Fibroblast of lung (primary cell): ENCODE results near the gene PTPRQ. TPM values are rescaled to one million over a fixed set of nuclear protein-coding genes. Genes with fewer than 3 reads are reported as not detected.
"Not testable (repeated sequence)": the region's sequence is repeated elsewhere in the genome, so short reads cannot be mapped to it uniquely, and the experiment has no call there.

Source experiments
- DNase-seq, 2 donors: peaks; one replicate each; pipeline versions ENCODE4 v3.0.0 to v3.0.0-alpha.2; 2010; ENCODE audit warnings: low read depth in 2 of 2
- H2AFZ ChIP-seq: 2 replicates; pipeline ENCODE4 v1.5.1; 2012; ENCODE audit warnings: low read length, control low read depth, inconsistent platforms
- H3K27ac ChIP-seq: 2 replicates; pipeline ENCODE4 v1.5.1; 2011; ENCODE audit warnings: low read length, control low read depth; ENCODE audit not compliant: insufficient read depth
- H3K27me3 ChIP-seq: 2 replicates; pipeline ENCODE4 v1.5.1; 2011; ENCODE audit warnings: mild to moderate bottlenecking, low read length; ENCODE audit not compliant: control insufficient read depth, insufficient read depth
- H3K36me3 ChIP-seq: 2 replicates; pipeline ENCODE4 v1.5.1; 2011; ENCODE audit warnings: low read length; ENCODE audit not compliant: control insufficient read depth, insufficient read depth
- H3K4me1 ChIP-seq: 2 replicates; pipeline ENCODE4 v1.5.1; 2011; ENCODE audit warnings: low read length; ENCODE audit not compliant: control insufficient read depth, insufficient read depth; ENCODE audit errors: extremely low read depth
- H3K4me2 ChIP-seq: 2 replicates; pipeline ENCODE4 v1.5.1; 2011; ENCODE audit warnings: low read length, control low read depth; ENCODE audit not compliant: insufficient read depth; ENCODE audit errors: extremely low read depth
- H3K4me3 ChIP-seq, 4 experiments: fragments of 200-600 bp in 1 of 4; sonication (generic) in 1 of 4; replicated peaks in 1 of 4; 2 replicates each; pipeline ENCODE4 v1.5.1; 2011 to 2016; ENCODE audit warnings: low read length in 4 of 4, low read depth in 3 of 4, mild to moderate bottlenecking in 3 of 4, control low read depth in 2 of 4, inconsistent platforms in 1 of 4, mixed read lengths in 1 of 4; ENCODE audit not compliant: insufficient read depth in 1 of 4; ENCODE audit errors: control extremely low read depth in 1 of 4
- H3K79me2 ChIP-seq: 2 replicates; pipeline ENCODE4 v1.5.1; 2012; ENCODE audit warnings: mild to moderate bottlenecking, low read length, inconsistent platforms; ENCODE audit not compliant: control insufficient read depth, insufficient read depth
- H3K9ac ChIP-seq: 2 replicates; pipeline ENCODE4 v1.5.1; 2011; ENCODE audit warnings: mild to moderate bottlenecking, low read length, control low read depth; ENCODE audit not compliant: insufficient read depth
- H3K9me3 ChIP-seq: 2 replicates; pipeline ENCODE4 v1.5.1; 2012; ENCODE audit warnings: low read depth, low read length; ENCODE audit not compliant: control insufficient read depth, insufficient read depth
- H4K20me1 ChIP-seq: 2 replicates; pipeline ENCODE4 v1.5.1; 2011; ENCODE audit warnings: low read length; ENCODE audit not compliant: control insufficient read depth, insufficient read depth; ENCODE audit errors: extremely low read depth
- CTCF ChIP-seq, 2 donors: IDR thresholded peaks in 1 of 2; conservative IDR thresholded peaks in 1 of 2; 1 replicate in 1 of 2; 2 replicates in 1 of 2; pipeline ENCODE4 v1.5.1; 2011 to 2012; ENCODE audit warnings: low read length in 2 of 2, control low read depth in 1 of 2, inconsistent platforms in 1 of 2, low read depth in 1 of 2, mild to moderate bottlenecking in 1 of 2
- EZH2 ChIP-seq: IDR thresholded peaks from 2 replicates; pipeline ENCODE4 v1.5.1; 2012; ENCODE audit warnings: low read length, control low read depth, mild to moderate bottlenecking; ENCODE audit errors: missing control alignments
- polyA plus RNA-seq, 2 donors: library from polyadenylated mRNA; depleted of rRNA in 1 of 2; stranded (reverse) in 1 of 2; unstranded in 1 of 2; fragments of >200 nt; gene quantifications; 2 replicates each; pipeline ENCODE4 v1.2.1, GENCODE V29; 2011 to 2012; ENCODE audit warnings: missing spikeins in 1 of 2
- total RNA-seq: library from RNA; depleted of rRNA; stranded (reverse); fragments of >200 nt; gene quantifications from 2 replicates; pipeline ENCODE4 v1.2.1, GENCODE V29; 2014

PTPRQ gene
- total and polyA plus RNA-seq, 2 donors (not counting 1 experiment from before 2014, with no cell fraction given) = 1.3 to 7.7 TPM

- Histone ChIP-seq H3K27me3 (no peaks in the 10 kb centered on the region), H4K20me1 (no peaks in the 10 kb centered on the region), H3K27ac (no peak overlapping the region), H3K4me1 (no peaks in the 10 kb centered on the region), H3K9me3 (no peaks in the 10 kb centered on the region), H2AFZ (no peak overlapping the region), H3K36me3 (no peaks in the 10 kb centered on the region), H3K4me3 (no peak overlapping the region), H3K79me2 (no peaks in the 10 kb centered on the region), H3K9ac (no peak overlapping the region), H3K4me2 (no peak overlapping the region)
- no peak for TF ChIP-seq CTCF (conservative IDR thresholded peaks at IDR 0.05 in 1 of 2, IDR thresholded peaks at IDR 0.05 in 1 of 2; ENCODE audit: low read depth in 1 of 2, low read length in 2 of 2)
- no peak for TF ChIP-seq EZH2
- no peak for DNase-seq
Measured at GRCh38 chr12:80662586-80662985, 218.6 kb downstream of the PTPRQ start.

- Histone ChIP-seq H3K36me3 (no peaks in the 10 kb centered on the region), H3K4me1 (no peaks in the 10 kb centered on the region), H2AFZ (no peak overlapping the region), H3K9ac (no peak overlapping the region), H4K20me1 (no peaks in the 10 kb centered on the region), H3K27ac (no peak overlapping the region), H3K9me3 (no peaks in the 10 kb centered on the region), H3K27me3 (no peaks in the 10 kb centered on the region), H3K79me2 (no peaks in the 10 kb centered on the region), H3K4me3 (no peak overlapping the region), H3K4me2 (no peak overlapping the region)
- DNase-seq = no peak
- TF ChIP-seq EZH2 (no peak), CTCF (conservative IDR thresholded peaks at IDR 0.05 in 1 of 2, IDR thresholded peaks at IDR 0.05 in 1 of 2; ENCODE audit: low read depth in 1 of 2, low read length in 2 of 2) (no peak)
Measured at GRCh38 chr12:80670214-80670613, 226.2 kb downstream of the PTPRQ start.

DNA sequence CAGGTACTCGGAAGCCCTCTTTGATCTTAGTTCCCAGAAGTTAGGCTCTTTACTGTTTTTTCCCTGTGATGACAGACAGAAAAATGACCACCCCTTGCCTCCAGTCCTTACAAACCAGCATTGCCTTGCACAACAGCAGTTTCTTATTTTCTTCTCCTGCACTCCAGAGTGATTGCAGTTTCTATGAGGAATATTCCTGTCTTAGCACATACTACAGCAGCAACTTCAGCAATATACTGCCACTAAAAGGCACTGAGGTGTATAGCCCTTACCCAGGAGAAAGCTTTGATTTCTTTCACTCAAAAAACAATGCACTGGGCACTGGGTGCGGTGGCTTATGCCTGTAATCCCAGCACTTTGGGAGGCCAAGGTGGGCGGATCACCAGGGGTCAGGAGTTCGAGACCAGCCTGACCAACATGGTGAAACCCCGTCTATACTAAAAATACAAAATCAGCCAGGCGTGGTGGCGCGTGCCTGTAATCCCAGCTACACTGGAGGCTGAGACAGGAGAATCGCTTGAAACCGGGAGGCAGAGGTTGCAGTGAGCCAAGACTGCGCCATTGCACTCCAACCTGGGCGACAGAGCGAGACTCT, 232.1 kb downstream of the PTPRQ start:
- not testable (repeated sequence) for H4K20me1 ChIP-seq, H3K9ac ChIP-seq, H2AFZ ChIP-seq, H3K4me2 ChIP-seq, H3K4me1 ChIP-seq, H3K79me2 ChIP-seq, H3K27me3 ChIP-seq, H3K4me3 ChIP-seq, H3K27ac ChIP-seq, H3K36me3 ChIP-seq, H3K9me3 ChIP-seq
- TF ChIP-seq CTCF (conservative IDR thresholded peaks at IDR 0.05 in 1 of 2, IDR thresholded peaks at IDR 0.05 in 1 of 2; ENCODE audit: low read depth in 1 of 2, low read length in 2 of 2) = peak in 1 of 2 donors; percentile 18
- peak in 1 of 2 donors; percentile 49 for DNase-seq
